SIG-M5 (cell line): ENCODE results near the gene CPNE2.
"Not testable (repeated sequence)": the region's sequence is repeated elsewhere in the genome, so short reads cannot be mapped to it uniquely, and the experiment has no call there.

Experiments
- DNase-seq: peaks from one replicate; lab custom pipeline; 2025; lab: John Stamatoyannopoulos, UW

Gene CPNE2

DNA sequence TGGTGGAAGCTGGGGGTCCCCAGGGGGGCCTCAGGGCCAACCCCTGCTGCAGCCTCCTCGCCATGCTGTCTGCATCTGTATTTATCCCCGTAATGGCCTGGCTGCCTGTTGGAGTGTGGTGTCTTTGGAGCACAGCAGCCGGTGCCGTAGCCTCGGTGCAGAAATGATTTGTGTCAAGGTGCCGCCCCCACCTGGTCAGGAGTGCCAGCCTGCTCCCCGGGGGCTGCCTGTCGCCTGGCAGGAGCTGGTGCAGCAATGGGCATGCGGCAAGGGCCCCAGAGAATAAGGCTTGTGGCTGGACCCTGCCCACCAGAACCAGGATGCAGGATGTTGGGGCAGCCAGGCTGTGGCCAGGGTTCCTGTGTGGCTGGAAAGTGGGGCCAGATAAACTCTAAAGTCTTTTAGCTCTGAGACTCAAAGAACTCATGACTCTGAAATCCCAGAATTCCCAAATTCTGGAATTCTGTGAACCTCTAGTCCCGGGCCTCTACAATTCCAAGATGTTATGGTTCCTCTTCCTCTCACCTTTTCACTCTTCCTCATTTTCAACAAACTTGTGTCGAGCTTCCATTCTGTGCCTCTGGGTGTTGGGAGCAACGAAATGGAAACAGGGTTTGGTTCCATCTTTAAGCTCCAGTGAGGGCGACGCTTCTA is 5.9 kb downstream of the CPNE2 start:
- no peak for DNase-seq

DNA sequence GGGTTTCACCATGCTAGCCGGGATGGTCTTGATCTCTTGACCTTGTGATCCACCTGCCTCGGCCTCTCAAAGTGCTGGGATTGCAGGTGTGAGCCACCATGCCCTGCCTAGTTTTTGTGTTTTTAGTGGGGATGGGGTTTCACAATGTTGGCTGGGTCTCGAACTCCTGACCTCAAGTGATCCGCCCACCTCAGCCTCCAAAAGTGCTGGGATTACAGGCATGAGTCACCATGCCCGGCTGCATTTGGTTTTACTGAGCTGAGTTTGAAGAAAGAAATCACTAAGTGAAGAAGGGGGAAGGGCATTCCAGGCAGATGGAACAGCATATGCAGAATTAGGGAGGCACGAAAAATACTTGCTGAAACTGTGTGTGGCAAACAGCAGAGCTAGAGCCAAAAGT is 7.6 kb downstream of the CPNE2 start:
- DNase-seq = not testable (repeated sequence)

GRCh38 chr16:57100445-57100844 is 8.1 kb downstream of the CPNE2 start:
- DNase-seq = no peak

GRCh38 chr16:57102888-57103851 is 10.8 kb downstream of the CPNE2 start:
- no peak for DNase-seq

GRCh38 chr16:57104706-57105105 is 12.3 kb downstream of the CPNE2 start:
- no peak for DNase-seq

GRCh38 chr16:57105184-57105583 is 12.8 kb downstream of the CPNE2 start:
- no peak for DNase-seq

GRCh38 chr16:57106767-57107166 is 14.4 kb downstream of the CPNE2 start:
- no peak for DNase-seq

- DNase-seq = no peak
These were observed 15.0 kb downstream of the CPNE2 start for GRCh38 chr16:57107321-57107922.

GRCh38 chr16:57108432-57108831 is 16.0 kb downstream of the CPNE2 start:
- DNase-seq = no peak

DNA sequence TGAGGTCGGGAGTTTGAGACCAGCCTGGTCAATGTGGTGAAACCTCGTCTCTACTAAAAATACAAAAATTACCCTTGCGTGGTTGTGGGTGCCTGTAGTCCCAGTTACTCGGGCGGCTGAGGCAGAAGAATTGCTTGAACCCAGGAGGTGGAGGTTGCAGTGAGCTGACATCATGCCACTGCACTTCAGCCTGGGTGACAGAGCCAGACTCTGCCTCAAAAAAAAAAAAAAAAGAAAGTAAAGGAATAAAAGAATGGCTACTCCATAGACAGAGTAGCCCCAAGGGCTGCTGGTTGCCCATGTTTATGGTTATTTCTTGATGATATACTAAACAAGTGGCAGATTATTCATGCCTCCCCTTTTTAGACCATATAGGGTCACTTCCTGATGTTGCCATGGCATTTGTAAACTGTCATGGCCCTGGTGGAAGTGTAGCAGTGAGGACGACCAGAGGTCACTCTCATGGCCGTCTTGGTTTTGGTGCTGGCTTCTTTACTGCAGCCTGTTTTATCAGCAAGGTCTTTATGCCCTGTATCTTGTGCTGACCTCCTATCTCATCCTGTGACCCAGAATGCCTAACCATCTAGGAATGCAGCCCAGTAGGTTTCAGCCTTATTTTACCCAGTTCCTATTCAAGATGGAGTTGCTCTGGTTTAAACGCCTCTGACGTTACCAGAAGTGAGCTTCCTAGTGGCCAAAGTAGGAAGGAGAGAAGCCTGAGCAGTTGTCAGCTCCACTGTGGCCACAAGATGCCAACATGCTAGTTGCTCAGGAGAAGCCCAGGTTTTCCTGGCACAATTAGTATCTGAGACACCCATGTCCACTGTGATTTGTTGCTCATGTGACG is 17.1 kb downstream of the CPNE2 start:
- DNase-seq = not testable (repeated sequence)

- DNase-seq = no peak
These were observed 18.6 kb downstream of the CPNE2 start for GRCh38 chr16:57110937-57111336.

- no peak for DNase-seq
These were observed 19.0 kb downstream of the CPNE2 start for GRCh38 chr16:57111420-57111819.

- DNase-seq = no peak
These were observed 20.1 kb downstream of the CPNE2 start for GRCh38 chr16:57112403-57113041.

GRCh38 chr16:57113042-57113453 is 20.7 kb downstream of the CPNE2 start:
- no peak for DNase-seq

- no peak for DNase-seq
These were observed 21.3 kb downstream of the CPNE2 start for GRCh38 chr16:57113664-57114063.

- no peak for DNase-seq
These were observed 22.8 kb downstream of the CPNE2 start for GRCh38 chr16:57115168-57115513.

- no peak for DNase-seq
These were observed 23.3 kb downstream of the CPNE2 start for GRCh38 chr16:57115514-57116182.

DNA sequence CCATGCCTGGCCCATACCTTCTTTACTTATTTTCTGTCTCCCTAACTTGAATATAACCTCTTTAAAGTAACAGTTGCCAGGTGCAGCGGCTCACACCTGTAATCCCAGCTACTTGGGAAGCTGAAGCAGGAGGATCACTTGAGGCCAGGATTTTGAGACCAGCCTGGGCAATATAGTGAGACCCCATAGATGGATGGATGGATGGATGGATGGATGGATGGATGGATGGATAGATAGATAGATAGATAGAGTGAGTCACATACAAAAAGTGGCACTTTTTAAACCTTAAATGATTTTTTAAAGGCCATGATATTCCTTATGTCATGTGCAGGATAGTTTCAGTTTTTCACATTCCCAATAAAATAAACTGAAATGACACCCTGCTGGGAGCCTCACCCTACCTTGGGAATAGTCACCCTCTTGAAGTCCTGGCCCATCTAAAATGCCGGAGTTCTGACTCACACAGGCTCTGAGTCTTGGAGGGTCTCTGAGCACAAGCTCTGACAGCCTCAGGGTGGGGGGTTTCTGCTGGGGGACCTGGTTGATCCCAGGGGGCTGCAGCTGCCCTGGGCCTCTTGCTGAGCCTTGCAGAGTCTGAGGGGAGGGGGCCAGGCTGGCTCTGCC is 26.2 kb downstream of the CPNE2 start:
- DNase-seq = no peak

DNA sequence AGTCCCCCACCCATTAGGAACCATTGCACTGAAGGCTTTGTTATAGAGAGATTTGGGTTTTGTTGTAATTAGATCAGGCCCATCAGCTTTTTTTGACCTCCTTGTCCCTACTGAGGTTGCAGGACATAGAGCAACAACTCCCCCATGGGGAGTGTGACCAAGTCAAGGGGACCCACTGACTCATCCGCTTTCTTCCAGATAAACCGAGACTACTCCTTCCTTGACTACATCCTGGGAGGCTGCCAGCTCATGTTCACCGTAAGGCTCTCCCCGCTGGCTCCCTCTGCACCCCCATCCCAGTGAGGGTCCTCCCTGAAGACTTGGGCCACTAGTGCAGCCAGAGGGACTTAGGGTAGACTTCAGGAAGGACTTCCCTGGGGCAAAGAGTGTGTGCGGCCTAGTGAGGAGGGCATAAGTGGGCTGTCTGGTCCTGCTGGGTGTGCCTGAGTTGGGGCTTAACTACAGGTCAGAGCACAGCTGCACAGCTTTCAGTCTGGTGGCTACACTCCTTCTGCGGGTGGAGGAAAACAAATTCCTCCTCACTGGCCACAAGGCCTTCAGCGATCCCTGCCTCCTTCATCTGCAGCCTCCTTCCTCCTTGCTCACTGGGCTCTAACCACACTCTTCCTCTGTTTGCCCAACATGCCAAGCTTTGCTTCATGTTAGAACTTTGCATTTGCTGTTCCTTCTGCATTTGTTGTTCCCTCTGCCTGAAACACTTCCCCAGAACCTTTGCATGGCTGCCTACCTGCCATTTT is 31.0 kb downstream of the CPNE2 start:
- no peak for DNase-seq
